ENCODE measurements around the gene IFFO2.

Gene IFFO2

GRCh38 chr1:18945401-18945849, 11.1 kb downstream of the IFFO2 start:
- Histone ChIP-seq H3K27me3 (ENCODE audit: insufficient read depth, insufficient read length) (no peaks in the 10 kb centered on the region), H3K9ac (ENCODE audit: insufficient read length, low read depth) (peak overlapping the region; percentile 45), H3K36me3 (ENCODE audit: insufficient read depth, insufficient read length, low read length) (peaks cover 10% of the 10 kb centered on the region), H3K4me3 (ENCODE audit: insufficient read length, low read depth) (no peak overlapping the region), H3K9me3 (ENCODE audit: insufficient read depth, low read length) (no peaks in the 10 kb centered on the region), H3K4me1 (ENCODE audit: insufficient read depth, insufficient read length) (peaks cover 39% of the 10 kb centered on the region)
- TF ChIP-seq SUZ12 (IDR thresholded peaks at IDR 0.05; ENCODE audit: extremely low read depth, insufficient read depth, insufficient read length) (no peak), ZNF274 (IDR thresholded peaks at IDR 0.05; ENCODE audit: low read depth, low read length) (no peak), YY1 (IDR thresholded peaks at IDR 0.05; ENCODE audit: insufficient read depth, insufficient read length) (no peak)
- no peak for DNase-seq (ENCODE audit: low read depth, low spot score)

DNA sequence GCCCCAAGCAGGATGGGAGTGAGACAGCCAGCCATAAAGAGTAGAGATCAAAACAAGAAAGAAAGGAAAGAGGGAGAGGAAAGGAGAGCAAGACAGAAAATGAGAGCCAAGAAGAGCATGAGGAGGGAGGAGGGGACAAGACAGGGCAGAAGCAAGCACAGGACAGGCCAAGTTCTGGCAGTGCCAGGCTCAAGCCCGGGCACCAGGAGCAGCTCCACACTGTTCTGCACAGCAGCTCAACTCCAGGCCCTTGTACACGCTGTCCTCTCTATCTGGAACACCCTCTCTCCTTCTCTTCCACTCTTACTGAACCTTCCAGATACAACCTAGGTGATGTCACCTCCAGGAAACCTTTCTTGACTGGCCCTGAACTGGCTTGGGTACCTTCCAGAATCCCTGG, 11.7 kb downstream of the IFFO2 start:
- Histone ChIP-seq H3K9me3 (ENCODE audit: insufficient read depth, low read length) (no peaks in the 10 kb centered on the region), H3K4me3 (ENCODE audit: insufficient read length, low read depth) (no peak overlapping the region), H3K9ac (ENCODE audit: insufficient read length, low read depth) (no peak overlapping the region), H3K36me3 (ENCODE audit: insufficient read depth, insufficient read length, low read length) (peaks cover 10% of the 10 kb centered on the region), H3K27me3 (ENCODE audit: insufficient read depth, insufficient read length) (no peaks in the 10 kb centered on the region), H3K4me1 (ENCODE audit: insufficient read depth, insufficient read length) (peaks cover 37% of the 10 kb centered on the region)
- DNase-seq (ENCODE audit: low read depth, low spot score): no peak
- no peak for TF ChIP-seq SUZ12 (IDR thresholded peaks at IDR 0.05; ENCODE audit: extremely low read depth, insufficient read depth, insufficient read length)
- TF ChIP-seq YY1 (IDR thresholded peaks at IDR 0.05; ENCODE audit: insufficient read depth, insufficient read length): no peak
- no peak for TF ChIP-seq ZNF274 (IDR thresholded peaks at IDR 0.05; ENCODE audit: low read depth, low read length)

- peak overlapping the region; percentile 53 for H3K9ac ChIP-seq (ENCODE audit: insufficient read length, low read depth)
- DNase-seq (ENCODE audit: low read depth, low spot score): no peak
- H3K4me1 ChIP-seq (ENCODE audit: insufficient read depth, insufficient read length): peaks cover 38% of the 10 kb centered on the region
- no peak for TF ChIP-seq SUZ12 (IDR thresholded peaks at IDR 0.05; ENCODE audit: extremely low read depth, insufficient read depth, insufficient read length)
- TF ChIP-seq ZNF274 (IDR thresholded peaks at IDR 0.05; ENCODE audit: low read depth, low read length): no peak
- no peak for TF ChIP-seq YY1 (IDR thresholded peaks at IDR 0.05; ENCODE audit: insufficient read depth, insufficient read length)
- H3K9me3 ChIP-seq (ENCODE audit: insufficient read depth, low read length): no peaks in the 10 kb centered on the region
- no peaks in the 10 kb centered on the region for H3K27me3 ChIP-seq (ENCODE audit: insufficient read depth, insufficient read length)
- no peak overlapping the region for H3K4me3 ChIP-seq (ENCODE audit: insufficient read length, low read depth)
- H3K36me3 ChIP-seq (ENCODE audit: insufficient read depth, insufficient read length, low read length): peaks cover 10% of the 10 kb centered on the region
Measured at GRCh38 chr1:18943914-18944572, 12.4 kb downstream of the IFFO2 start.

- peaks cover 10% of the 10 kb centered on the region for H3K36me3 ChIP-seq (ENCODE audit: insufficient read depth, insufficient read length, low read length)
- no peak for DNase-seq (ENCODE audit: low read depth, low spot score)
- H3K9me3 ChIP-seq (ENCODE audit: insufficient read depth, low read length): no peaks in the 10 kb centered on the region
- no peak for TF ChIP-seq YY1 (IDR thresholded peaks at IDR 0.05; ENCODE audit: insufficient read depth, insufficient read length)
- TF ChIP-seq SUZ12 (IDR thresholded peaks at IDR 0.05; ENCODE audit: extremely low read depth, insufficient read depth, insufficient read length): no peak
- TF ChIP-seq ZNF274 (IDR thresholded peaks at IDR 0.05; ENCODE audit: low read depth, low read length): no peak
- no peaks in the 10 kb centered on the region for H3K27me3 ChIP-seq (ENCODE audit: insufficient read depth, insufficient read length)
- H3K4me3 ChIP-seq (ENCODE audit: insufficient read length, low read depth): no peak overlapping the region
- H3K4me1 ChIP-seq (ENCODE audit: insufficient read depth, insufficient read length): peaks cover 45% of the 10 kb centered on the region
- H3K9ac ChIP-seq (ENCODE audit: insufficient read length, low read depth): no peak overlapping the region
Measured at GRCh38 chr1:18943162-18943561, 13.3 kb downstream of the IFFO2 start.

GRCh38 chr1:18942340-18942739, 14.1 kb downstream of the IFFO2 start:
- H3K36me3 ChIP-seq (ENCODE audit: insufficient read depth, insufficient read length, low read length): peaks cover 10% of the 10 kb centered on the region
- TF ChIP-seq ZNF274 (IDR thresholded peaks at IDR 0.05; ENCODE audit: low read depth, low read length): no peak
- TF ChIP-seq SUZ12 (IDR thresholded peaks at IDR 0.05; ENCODE audit: extremely low read depth, insufficient read depth, insufficient read length): no peak
- TF ChIP-seq YY1 (IDR thresholded peaks at IDR 0.05; ENCODE audit: insufficient read depth, insufficient read length): no peak
- DNase-seq (ENCODE audit: low read depth, low spot score): no peak
- no peaks in the 10 kb centered on the region for H3K27me3 ChIP-seq (ENCODE audit: insufficient read depth, insufficient read length)
- H3K9me3 ChIP-seq (ENCODE audit: insufficient read depth, low read length): no peaks in the 10 kb centered on the region
- H3K4me3 ChIP-seq (ENCODE audit: insufficient read length, low read depth): no peak overlapping the region
- H3K4me1 ChIP-seq (ENCODE audit: insufficient read depth, insufficient read length): peaks cover 48% of the 10 kb centered on the region
- H3K9ac ChIP-seq (ENCODE audit: insufficient read length, low read depth): peak overlapping the region; percentile 53

GRCh38 chr1:18941221-18942141, 15.0 kb downstream of the IFFO2 start:
- TF ChIP-seq YY1 (IDR thresholded peaks at IDR 0.05; ENCODE audit: insufficient read depth, insufficient read length): no peak
- no peak for TF ChIP-seq ZNF274 (IDR thresholded peaks at IDR 0.05; ENCODE audit: low read depth, low read length)
- TF ChIP-seq SUZ12 (IDR thresholded peaks at IDR 0.05; ENCODE audit: extremely low read depth, insufficient read depth, insufficient read length): no peak
- H3K36me3 ChIP-seq (ENCODE audit: insufficient read depth, insufficient read length, low read length): peaks cover 10% of the 10 kb centered on the region
- H3K9ac ChIP-seq (ENCODE audit: insufficient read length, low read depth): peak overlapping the region; percentile 53
- H3K27me3 ChIP-seq (ENCODE audit: insufficient read depth, insufficient read length): no peaks in the 10 kb centered on the region
- DNase-seq (ENCODE audit: low read depth, low spot score): no peak
- no peak overlapping the region for H3K4me3 ChIP-seq (ENCODE audit: insufficient read length, low read depth)
- peaks cover 50% of the 10 kb centered on the region for H3K4me1 ChIP-seq (ENCODE audit: insufficient read depth, insufficient read length)
- no peaks in the 10 kb centered on the region for H3K9me3 ChIP-seq (ENCODE audit: insufficient read depth, low read length)
